CD14-positive monocyte (primary cell): ENCODE measurements around the gene PWP1. TPM values are rescaled to one million over a fixed set of nuclear protein-coding genes. Genes with fewer than 3 reads are reported as not detected.
"Not testable (repeated sequence)": the region's sequence is repeated elsewhere in the genome, so short reads cannot be mapped to it uniquely, and the experiment has no call there.

Experiments used
- DNase-seq, 3 donors: peaks; one replicate each; pipeline ENCODE4 v3.0.0-alpha.2; 2011 to 2022
- H2AFZ ChIP-seq: 2 replicates; pipeline ENCODE4 v1.6.0; 2012; ENCODE audit warnings: mild to moderate bottlenecking, low read depth, low read length, inconsistent platforms; ENCODE audit not compliant: insufficient read depth, poor library complexity, severe bottlenecking
- H3K27ac ChIP-seq, 2 donors: 1 replicate in 1 of 2; 2 replicates in 1 of 2; pipeline ENCODE4 v1.5.1; 2012 to 2013; ENCODE audit warnings: low read length in 2 of 2, control low read depth in 1 of 2, inconsistent platforms in 1 of 2, low read depth in 1 of 2, mild to moderate bottlenecking in 1 of 2
- H3K27me3 ChIP-seq, 2 donors: one replicate each; pipeline versions ENCODE4 v1.6.0 to v1.6.1; 2011 to 2013; ENCODE audit warnings: low read length in 2 of 2; ENCODE audit not compliant: control insufficient read depth in 2 of 2, insufficient read depth in 2 of 2
- H3K36me3 ChIP-seq, 2 donors: replicated peaks in 1 of 2; 1 replicate in 1 of 2; 2 replicates in 1 of 2; pipeline versions ENCODE4 v1.5.1 to v1.6.1; 2012 to 2013; ENCODE audit warnings: low read length in 2 of 2, control low read depth in 1 of 2, inconsistent platforms in 1 of 2, mild to moderate bottlenecking in 1 of 2; ENCODE audit not compliant: insufficient read depth in 2 of 2, control insufficient read depth in 1 of 2
- H3K4me1 ChIP-seq, 2 donors: 1 replicate in 1 of 2; 2 replicates in 1 of 2; pipeline versions ENCODE4 v1.5.1 to v1.6.1; 2012 to 2013; ENCODE audit warnings: low read length in 2 of 2, control low read depth in 1 of 2, inconsistent platforms in 1 of 2, mild to moderate bottlenecking in 1 of 2, moderate library complexity in 1 of 2; ENCODE audit not compliant: insufficient read depth in 2 of 2, control insufficient read depth in 1 of 2
- H3K4me2 ChIP-seq: replicated peaks from 2 replicates; pipeline ENCODE3; 2012; ENCODE audit warnings: low read length, moderate library complexity, mild to moderate bottlenecking; ENCODE audit not compliant: poor library complexity, severe bottlenecking; ENCODE audit errors: extremely low read depth
- H3K4me3 ChIP-seq, 3 experiments: fragments of 200-600 bp in 1 of 3; sonication (generic) in 1 of 3; replicated peaks in 1 of 3; 1 replicate in 2 of 3; 2 replicates in 1 of 3; pipeline ENCODE4 v1.5.1; 2011 to 2013; ENCODE audit warnings: low read length in 3 of 3, mild to moderate bottlenecking in 3 of 3, control low read depth in 2 of 3, low read depth in 2 of 3, inconsistent platforms in 1 of 3, moderate library complexity in 1 of 3
- H3K79me2 ChIP-seq: 2 replicates; pipeline ENCODE4 v1.6.0; 2012; ENCODE audit warnings: mild to moderate bottlenecking, control low read depth, inconsistent platforms, low read length, moderate library complexity; ENCODE audit not compliant: insufficient read depth
- H3K9ac ChIP-seq: 2 replicates; pipeline ENCODE4 v1.6.0; 2017; ENCODE audit warnings: low read length, mild to moderate bottlenecking; ENCODE audit not compliant: insufficient read depth, poor library complexity, severe bottlenecking
- H3K9me3 ChIP-seq, 2 donors: replicated peaks in 1 of 2; 1 replicate in 1 of 2; 2 replicates in 1 of 2; pipeline versions ENCODE4 v1.5.1 to v1.6.1; 2012 to 2013; ENCODE audit warnings: low read length in 2 of 2, control low read depth in 1 of 2; ENCODE audit not compliant: control insufficient read depth in 1 of 2, insufficient read depth in 1 of 2
- H4K20me1 ChIP-seq: 2 replicates; pipeline ENCODE4 v1.6.0; 2012; ENCODE audit warnings: mild to moderate bottlenecking, low read length, control low read depth, moderate library complexity; ENCODE audit not compliant: insufficient read depth
- H3K27ac Mint-ChIP-seq, 7 donors: one replicate each; pipeline ENCODE4 v1.8.0; 2020; ENCODE audit warnings: mild to moderate bottlenecking in 7 of 7, mixed read lengths in 7 of 7, moderate library complexity in 6 of 7, inconsistent platforms in 2 of 7
- H3K27me3 Mint-ChIP-seq, 3 donors: one replicate each; pipeline ENCODE4 v1.8.0; 2021 to 2022; ENCODE audit warnings: low read depth in 3 of 3, mild to moderate bottlenecking in 3 of 3, mixed read lengths in 3 of 3, moderate library complexity in 3 of 3, inconsistent platforms in 1 of 3
- H3K36me3 Mint-ChIP-seq, 2 donors: one replicate each; pipeline ENCODE4 v1.8.0; 2020; ENCODE audit warnings: mixed read lengths in 2 of 2, inconsistent platforms in 1 of 2, mild to moderate bottlenecking in 1 of 2
- H3K4me1 Mint-ChIP-seq: one replicate; pipeline ENCODE4 v1.8.0; 2020; ENCODE audit warnings: mild to moderate bottlenecking, mixed read lengths
- H3K4me3 Mint-ChIP-seq, 2 donors: one replicate each; pipeline ENCODE4 v1.8.0; 2020; ENCODE audit warnings: mild to moderate bottlenecking in 2 of 2, mixed read lengths in 2 of 2, moderate library complexity in 1 of 2
- H3K9me3 Mint-ChIP-seq, 7 donors: one replicate each; pipeline ENCODE4 v1.8.0; 2020 to 2022; ENCODE audit warnings: mixed read lengths in 7 of 7, mild to moderate bottlenecking in 6 of 7, moderate library complexity in 6 of 7, inconsistent platforms in 2 of 7
- CTCF ChIP-seq: fragments of 200-600 bp; IDR thresholded peaks from one replicate; pipeline ENCODE4 v1.8.0; 2022; ENCODE audit warnings: antibody characterized with exemption, mild to moderate bottlenecking
- WGBS: methylation state at CpG from one replicate; pipeline ENCODE4 v1.1.5; 2013; ENCODE audit warnings: missing lambda C conversion rate; ENCODE audit not compliant: insufficient coverage; 5-methylcytosine and 5-hydroxymethylcytosine counted together
- intact Hi-C, 2 donors: fragments of 100-400 bp; cut with micrococcal nuclease; formaldehyde crosslinking; loops; one replicate each; pipeline versions ENCODE4 v1.15.0 to v1.15.1; 2023
- polyA plus RNA-seq, 3 donors: library from polyadenylated mRNA; depleted of rRNA in 1 of 3; unstranded in 2 of 3; stranded (reverse) in 1 of 3; fragments of 300-500 nt in 2 of 3; fragments of >200 nt in 1 of 3; fragmentation: Illumina TruSeq in 2 of 3; gene quantifications; 1 replicate in 2 of 3; 2 replicates in 1 of 3; pipeline ENCODE4 v1.2.3, GENCODE V29; 2012 to 2021

Gene PWP1
- polyA plus RNA-seq, 3 donors, result 27.1 to 29.1 (median 28.0) TPM

GRCh38 chr12:107727742-107728141, 42.1 kb downstream of the PWP1 start:
- H3K27me3 Mint-ChIP-seq, result not testable (repeated sequence)

GRCh38 chr12:107730618-107731341, 45.2 kb downstream of the PWP1 start:
- Histone ChIP-seq H3K4me2 (no peak overlapping the region), H3K9me3 (no peaks in the 10 kb centered on the region), H3K9ac (no peak overlapping the region), H3K4me1 (no peaks in the 10 kb centered on the region), H3K36me3 (peaks cover 28 to 37% of the 10 kb centered on the region in 2 donors), H4K20me1 (no peaks in the 10 kb centered on the region), H3K27me3 (no peaks in the 10 kb centered on the region), H2AFZ (no peak overlapping the region), H3K27ac (no peak overlapping the region), H3K79me2 (no peaks in the 10 kb centered on the region), H3K4me3 (no peak overlapping the region)
- H3K4me1 Mint-ChIP-seq, result no peaks in the 10 kb centered on the region
- intact Hi-C loops, result no loop called here
- WGBS, result 100% methylated on average over 2 of the region's 4 CpGs
- H3K36me3 Mint-ChIP-seq, result peaks cover 28% of the 10 kb centered on the region in 2 donors
- H3K27ac Mint-ChIP-seq, result peak overlapping the region in 1 of 7 donors; percentile 72
- peaks cover 0 to 4% (median 0%) of the 10 kb centered on the region in 3 donors for H3K27me3 Mint-ChIP-seq
- H3K4me3 Mint-ChIP-seq, result no peak overlapping the region
- DNase-seq, result no peak
- no peak for TF ChIP-seq CTCF
- H3K9me3 Mint-ChIP-seq, result peaks cover 0 to 5% (median 2%) of the 10 kb centered on the region in 7 donors

More at GRCh38 chr12:107727742-107728141, 42.1 kb downstream of the PWP1 start:
- H3K4me1 Mint-ChIP-seq, H3K4me2 ChIP-seq, H3K36me3 ChIP-seq, H3K9ac ChIP-seq, H3K27ac ChIP-seq, H3K4me3 ChIP-seq, H4K20me1 ChIP-seq, H3K9me3 Mint-ChIP-seq, H3K9me3 ChIP-seq, H3K27ac Mint-ChIP-seq, H2AFZ ChIP-seq, DNase-seq, H3K27me3 ChIP-seq, H3K4me3 Mint-ChIP-seq, H3K4me1 ChIP-seq, intact Hi-C loops, H3K79me2 ChIP-seq, H3K36me3 Mint-ChIP-seq: not testable (repeated sequence)
- WGBS, result no CpG with 5 or more reads among the region's 1 CpG
